ENCODE data around the gene TMEM89. TPM values are rescaled to one million over a fixed set of nuclear protein-coding genes. Genes with fewer than 3 reads are reported as not detected.

Gene TMEM89
- total RNA-seq, 2 donors from 2014 or later: 1.9 TPM; not detected in 1

DNA sequence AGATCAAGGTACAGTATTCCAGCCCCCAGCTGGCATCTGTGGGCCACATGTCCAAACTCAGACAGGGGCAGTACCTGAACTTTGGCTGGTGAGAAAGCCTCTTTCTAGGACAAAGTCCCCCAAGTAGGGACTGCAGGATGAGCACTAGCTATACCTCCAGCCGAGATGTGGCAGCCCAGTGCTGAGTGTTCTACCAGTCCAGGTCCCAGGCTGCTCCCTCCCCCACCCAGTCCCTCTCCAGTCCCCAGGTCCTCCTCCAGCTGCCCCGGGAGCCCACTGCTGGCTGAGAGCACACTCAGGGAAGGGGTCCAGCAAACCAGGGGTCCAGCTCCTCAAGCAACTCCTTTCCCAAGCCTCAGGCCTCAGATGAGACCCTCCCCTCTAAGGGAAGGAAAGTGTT is 12.2 kb upstream of the TMEM89 start:
- DNase-seq (ENCODE audit: low spot score): no peak
- no peaks in the 10 kb centered on the region for H3K27me3 ChIP-seq (replicated peaks; ENCODE audit: insufficient read depth)
- H3K9me3 ChIP-seq: no peaks in the 10 kb centered on the region
- 85% methylated on average over 2 of the region's 2 CpGs for WGBS
- H3K4me3 ChIP-seq: no peak overlapping the region
- intact Hi-C loops (cut with DNase I): no loop called here
- no peak overlapping the region for H3K27ac ChIP-seq
- TF ChIP-seq, protein P1, sequence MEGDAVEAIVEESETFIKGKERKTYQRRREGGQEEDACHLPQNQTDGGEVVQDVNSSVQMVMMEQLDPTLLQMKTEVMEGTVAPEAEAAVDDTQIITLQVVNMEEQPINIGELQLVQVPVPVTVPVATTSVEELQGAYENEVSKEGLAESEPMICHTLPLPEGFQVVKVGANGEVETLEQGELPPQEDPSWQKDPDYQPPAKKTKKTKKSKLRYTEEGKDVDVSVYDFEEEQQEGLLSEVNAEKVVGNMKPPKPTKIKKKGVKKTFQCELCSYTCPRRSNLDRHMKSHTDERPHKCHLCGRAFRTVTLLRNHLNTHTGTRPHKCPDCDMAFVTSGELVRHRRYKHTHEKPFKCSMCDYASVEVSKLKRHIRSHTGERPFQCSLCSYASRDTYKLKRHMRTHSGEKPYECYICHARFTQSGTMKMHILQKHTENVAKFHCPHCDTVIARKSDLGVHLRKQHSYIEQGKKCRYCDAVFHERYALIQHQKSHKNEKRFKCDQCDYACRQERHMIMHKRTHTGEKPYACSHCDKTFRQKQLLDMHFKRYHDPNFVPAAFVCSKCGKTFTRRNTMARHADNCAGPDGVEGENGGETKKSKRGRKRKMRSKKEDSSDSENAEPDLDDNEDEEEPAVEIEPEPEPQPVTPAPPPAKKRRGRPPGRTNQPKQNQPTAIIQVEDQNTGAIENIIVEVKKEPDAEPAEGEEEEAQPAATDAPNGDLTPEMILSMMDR (IDR thresholded peaks at IDR 0.05): no peak
- TF ChIP-seq POLR2A (IDR thresholded peaks at IDR 0.05): no peak
- TF ChIP-seq POLR2AphosphoS5 (IDR thresholded peaks at IDR 0.05): no peak
- H3K4me1 ChIP-seq (replicated peaks): peaks cover 12% of the 10 kb centered on the region
- peaks cover 0 to 5% of the 10 kb centered on the region in 2 donors for H3K36me3 ChIP-seq

DNA sequence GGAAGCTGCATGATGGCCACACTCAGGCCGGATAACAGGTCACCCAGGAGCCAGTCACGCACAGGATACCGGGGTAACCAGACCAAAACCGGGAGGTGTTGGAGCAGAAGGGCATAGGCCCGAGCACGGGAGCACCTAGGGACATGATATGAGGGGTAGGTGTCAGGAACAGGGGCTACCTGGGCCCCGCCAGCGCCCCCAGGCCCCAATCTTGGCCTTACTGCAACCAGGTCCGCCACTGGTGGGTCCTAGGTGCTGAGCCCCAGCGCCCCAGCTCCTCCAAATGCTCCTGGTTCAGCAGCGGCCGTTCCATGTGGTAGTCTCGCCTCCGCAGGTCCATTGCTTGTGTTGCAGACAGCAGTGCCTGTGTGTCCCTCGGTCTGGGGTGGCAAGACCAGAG is 11.7 kb upstream of the TMEM89 start:
- 95% methylated on average over 15 of the region's 15 CpGs for WGBS
- Histone ChIP-seq H3K36me3 (peaks cover 0 to 5% of the 10 kb centered on the region in 2 donors), H3K9me3 (no peaks in the 10 kb centered on the region), H3K27ac (no peak overlapping the region), H3K4me3 (no peak overlapping the region), H3K27me3 (replicated peaks; ENCODE audit: insufficient read depth) (no peaks in the 10 kb centered on the region), H3K4me1 (replicated peaks) (peaks cover 12% of the 10 kb centered on the region)
- TF ChIP-seq POLR2AphosphoS5 (IDR thresholded peaks at IDR 0.05) (no peak), POLR2A (IDR thresholded peaks at IDR 0.05) (no peak)
- TF ChIP-seq, protein P1 (IDR thresholded peaks at IDR 0.05): no peak
- DNase-seq (ENCODE audit: low spot score): no peak
- intact Hi-C loops (cut with DNase I): no loop called here

DNA sequence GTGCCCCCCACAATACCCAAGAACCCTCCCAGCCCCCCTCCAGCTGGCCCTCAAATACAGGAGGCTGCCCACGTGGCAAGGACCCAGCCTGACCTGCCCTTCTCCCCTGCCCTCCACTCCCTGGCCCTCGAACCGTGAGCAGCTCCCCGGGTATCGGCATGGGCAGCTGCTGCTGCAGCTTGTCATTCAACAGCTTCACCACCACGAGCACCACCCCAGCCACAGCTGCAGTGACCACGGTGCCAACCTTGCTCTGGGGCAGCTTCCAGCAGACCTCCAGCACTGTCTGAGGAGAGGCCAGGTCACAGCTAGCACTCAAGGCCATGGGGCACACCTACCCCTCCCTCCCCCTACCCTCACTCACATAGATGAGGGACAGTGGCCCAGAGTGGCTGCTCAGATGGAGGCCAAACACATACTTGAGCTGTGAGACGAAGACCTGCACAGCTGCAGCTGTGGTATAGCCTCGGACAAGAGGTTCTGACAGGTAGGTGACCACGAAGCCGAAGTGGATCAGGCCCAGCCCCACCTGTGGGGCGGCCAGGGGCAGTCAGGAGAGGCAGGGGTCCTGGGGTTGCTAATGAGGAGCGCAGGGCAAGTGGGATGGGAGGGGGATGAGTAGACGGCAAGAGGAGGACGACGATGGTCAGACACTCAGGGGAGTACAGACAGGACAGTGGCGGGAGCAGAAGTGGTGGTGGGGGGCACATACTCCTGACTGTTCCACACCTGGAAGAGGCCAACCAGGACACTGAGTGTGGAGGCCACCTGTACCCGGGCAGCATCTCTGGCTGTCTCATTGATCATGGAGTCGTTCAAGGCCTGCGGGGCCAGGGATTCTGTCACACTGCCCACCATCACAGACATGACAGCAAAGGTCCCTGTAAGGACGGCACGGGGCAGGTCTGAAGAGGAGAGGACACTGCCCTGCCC is 10.2 kb upstream of the TMEM89 start:
- no peaks in the 10 kb centered on the region for H3K9me3 ChIP-seq
- no peak for DNase-seq (ENCODE audit: low spot score)
- peaks cover 12% of the 10 kb centered on the region for H3K4me1 ChIP-seq (replicated peaks)
- H3K36me3 ChIP-seq: peaks cover under 1 to 5% of the 10 kb centered on the region in 2 donors
- H3K27ac ChIP-seq: no peak overlapping the region
- no peaks in the 10 kb centered on the region for H3K27me3 ChIP-seq (replicated peaks; ENCODE audit: insufficient read depth)
- intact Hi-C loops (cut with DNase I): no loop called here
- no peak overlapping the region for H3K4me3 ChIP-seq
- TF ChIP-seq, protein P1 (IDR thresholded peaks at IDR 0.05): no peak
- TF ChIP-seq POLR2A (IDR thresholded peaks at IDR 0.05): no peak
- TF ChIP-seq POLR2AphosphoS5 (IDR thresholded peaks at IDR 0.05): no peak
- 90% methylated on average over 22 of the region's 22 CpGs for WGBS

DNA sequence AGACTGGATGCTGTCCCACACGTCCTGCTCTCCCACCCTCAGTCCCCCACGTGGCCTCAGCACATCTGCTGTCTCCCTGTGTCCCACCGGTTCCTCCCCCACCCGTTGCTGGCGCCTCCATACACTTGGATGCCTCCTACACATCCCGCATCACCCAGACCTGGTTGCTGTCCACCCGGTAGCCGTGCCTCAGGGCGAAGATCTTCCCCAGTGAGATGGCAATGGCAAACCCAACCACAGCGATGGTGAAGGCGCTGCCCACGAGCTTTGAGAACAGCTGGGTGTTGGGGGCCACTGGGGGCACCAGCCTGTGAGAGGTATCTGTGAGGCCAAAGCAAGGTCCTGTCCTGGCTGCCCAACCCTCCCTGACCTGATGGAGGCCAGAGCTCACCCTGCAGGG is 9.3 kb upstream of the TMEM89 start:
- Histone ChIP-seq H3K4me3 (no peak overlapping the region), H3K4me1 (replicated peaks) (peaks cover 7% of the 10 kb centered on the region), H3K9me3 (no peaks in the 10 kb centered on the region), H3K27ac (no peak overlapping the region), H3K36me3 (peaks cover 3 to 5% of the 10 kb centered on the region in 2 donors), H3K27me3 (replicated peaks; ENCODE audit: insufficient read depth) (no peaks in the 10 kb centered on the region)
- 88% methylated on average over 12 of the region's 12 CpGs for WGBS
- TF ChIP-seq, protein P1 (IDR thresholded peaks at IDR 0.05): no peak
- TF ChIP-seq POLR2AphosphoS5 (IDR thresholded peaks at IDR 0.05): no peak
- TF ChIP-seq POLR2A (IDR thresholded peaks at IDR 0.05): no peak
- DNase-seq (ENCODE audit: low spot score): no peak
- intact Hi-C loops (cut with DNase I): no loop called here

DNA sequence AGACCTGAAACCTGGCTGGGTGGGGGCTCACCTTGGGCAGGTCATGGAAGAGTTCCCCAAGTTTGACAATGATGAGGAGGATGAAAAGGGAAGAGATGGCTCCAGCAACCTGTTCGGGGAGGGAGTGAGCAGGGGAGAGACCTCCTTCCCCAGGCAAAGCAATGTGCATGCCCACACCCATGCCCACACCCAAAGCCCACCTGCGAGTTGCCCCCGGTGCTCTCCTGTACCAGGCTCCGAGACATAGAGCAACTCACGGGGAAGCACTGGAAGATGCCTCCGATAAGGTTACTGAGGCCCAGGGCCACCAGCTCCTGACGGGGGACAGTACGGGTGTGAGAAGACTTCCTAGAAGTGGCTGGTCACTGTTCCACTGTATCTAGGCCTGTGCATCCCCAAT is 8.8 kb upstream of the TMEM89 start:
- Histone ChIP-seq H3K27ac (no peak overlapping the region), H3K4me1 (replicated peaks) (peaks cover 7% of the 10 kb centered on the region), H3K4me3 (no peak overlapping the region), H3K9me3 (no peaks in the 10 kb centered on the region), H3K36me3 (peaks cover 3 to 5% of the 10 kb centered on the region in 2 donors), H3K27me3 (replicated peaks; ENCODE audit: insufficient read depth) (no peaks in the 10 kb centered on the region)
- no peak for TF ChIP-seq POLR2AphosphoS5 (IDR thresholded peaks at IDR 0.05)
- TF ChIP-seq, protein P1 (IDR thresholded peaks at IDR 0.05): no peak
- TF ChIP-seq POLR2A (IDR thresholded peaks at IDR 0.05): no peak
- DNase-seq (ENCODE audit: low spot score): no peak
- intact Hi-C loops (cut with DNase I): no loop called here
- 89% methylated on average over 8 of the region's 8 CpGs for WGBS
